ENCODE results near the gene CMTM6. TPM values are rescaled to one million over a fixed set of nuclear protein-coding genes. Genes with fewer than 3 reads are reported as not detected.

CMTM6 gene
- total and polyA plus RNA-seq, 9 of the 15 experiments (the other 6 are each of a cell fraction or from before 2014, with no cell fraction given): 8.9 to 39.7 (median 19.5) TPM

- no peak overlapping the region for H3K4me3 ChIP-seq
- ATAC-seq (no peak), DNase-seq (ENCODE audit: extremely low read depth in 1 of 4, low spot score in 3 of 4) (no peak), FAIRE-seq (no peak)
- intact Hi-C loops (cut with micrococcal nuclease): no loop called here
- no peaks in the 10 kb centered on the region; the same call in 1 of the 2 replicates for H4K20me1 ChIP-seq (replicated peaks; ENCODE audit: control insufficient read depth, insufficient read depth, low read length)
- peaks cover 12% of the 10 kb centered on the region for H3K36me3 ChIP-seq (ENCODE audit: control insufficient read depth, insufficient read depth, low read length)
- H3K9me1 ChIP-seq (ENCODE audit: control insufficient read depth, insufficient read depth, low read length): no peaks in the 10 kb centered on the region
- in situ Hi-C loops (cut with MboI): no loop called here
- H3K9ac ChIP-seq (ENCODE audit: insufficient read depth in 1 of 2, low read depth in 2 of 2, low read length in 2 of 2): no peak overlapping the region
- H3K27ac ChIP-seq (ENCODE audit: extremely low read depth, low read depth, low read length): no peak overlapping the region
- no peaks in the 10 kb centered on the region for H3K27me3 ChIP-seq (ENCODE audit: control insufficient read depth in 2 of 2, insufficient read depth in 2 of 2, low read length in 2 of 2)
- peaks cover 11 to 30% of the 10 kb centered on the region in 2 experiments for H3K4me1 ChIP-seq (replicated peaks in 1 of 2; ENCODE audit: control insufficient read depth in 2 of 2, insufficient read depth in 2 of 2, low read length in 2 of 2)
- H3K9me3 ChIP-seq (replicated peaks; ENCODE audit: control insufficient read depth, insufficient read depth, low read depth, low read length): no peaks in the 10 kb centered on the region
- no peak overlapping the region for H2AFZ ChIP-seq (ENCODE audit: low read depth, low read length)
- H3K79me2 ChIP-seq (ENCODE audit: control insufficient read depth, insufficient read depth, low read length): peaks cover 29% of the 10 kb centered on the region
- BruUV-seq (replicated peaks): no TSS peak
- TF ChIP-seq SAFB2 (IDR thresholded peaks at IDR 0.05; ENCODE audit: borderline replicate concordance, low read depth, low read length, severe bottlenecking) (no peak), CCNT2 (IDR thresholded peaks at IDR 0.05; ENCODE audit: borderline replicate concordance, extremely low read depth, insufficient read length, low read depth, low read length) (no peak), CUX1 (CRISPR knock-in tag; IDR thresholded peaks at IDR 0.05) (no peak), CSDE1 (IDR thresholded peaks at IDR 0.05) (no peak), NBN (IDR thresholded peaks at IDR 0.05; ENCODE audit: low read depth) (no peak), SIN3A (IDR thresholded peaks at IDR 0.05; ENCODE audit: borderline replicate concordance in 2 of 2, control insufficient read depth in 1 of 2, low read depth in 2 of 2, low read length in 2 of 2) (no peak), MEF2A (IDR thresholded peaks at IDR 0.05; ENCODE audit: control insufficient read depth, low read depth, low read length) (no peak), ZNF239 (CRISPR knock-in tag; IDR thresholded peaks at IDR 0.05) (no peak), ZNF280B (CRISPR knock-in tag; IDR thresholded peaks at IDR 0.05) (no peak), WHSC1 (IDR thresholded peaks at IDR 0.05; ENCODE audit: low read length) (no peak), XRCC4 (IDR thresholded peaks at IDR 0.05; ENCODE audit: extremely low read depth, insufficient read depth, insufficient read length) (no peak), CXXC5 (CRISPR knock-in tag; IDR thresholded peaks at IDR 0.05) (no peak), E2F3 (CRISPR knock-in tag; IDR thresholded peaks at IDR 0.05) (no peak)
- H3K4me2 ChIP-seq (ENCODE audit: insufficient read depth, low read length): no peak overlapping the region
- ChIA-PET POLR2A (no interaction called here), CTCF (ENCODE audit: low intra/inter-chr PET ratio) (no interaction called here)
Observed at GRCh38 chr3:32495085-32495484, 7.6 kb downstream of the CMTM6 start.

Measured in K562 (cell line).